Esophagus muscularis mucosa (tissue), 3 donors: ENCODE data around the gene MAST4.

Experiments
- POLR2A ChIP-seq: fragments of 450-650 bp; IDR thresholded peaks from one replicate; pipeline ENCODE4 v1.6.1; 2017; ENCODE audit warnings: antibody characterized with exemption, moderate library complexity, mild to moderate bottlenecking, low read depth
- POLR2AphosphoS5 ChIP-seq, 2 donors: sonication (generic); formaldehyde crosslinking; IDR thresholded peaks; one replicate each; pipeline ENCODE4 v1.6.1; 2017; ENCODE audit warnings: antibody characterized with exemption in 2 of 2
- TF ChIP-seq, protein P1 (sequence below), 3 experiments: fragments of 200-600 bp in 2 of 3; fragments of 450-650 bp in 1 of 3; sonication (generic) in 2 of 3; IDR thresholded peaks; one replicate each; pipeline ENCODE4 v1.5.1; 2017 to 2019; ENCODE audit warnings: antibody characterized with exemption in 3 of 3, mild to moderate bottlenecking in 2 of 3, moderate library complexity in 1 of 3

DNA sequence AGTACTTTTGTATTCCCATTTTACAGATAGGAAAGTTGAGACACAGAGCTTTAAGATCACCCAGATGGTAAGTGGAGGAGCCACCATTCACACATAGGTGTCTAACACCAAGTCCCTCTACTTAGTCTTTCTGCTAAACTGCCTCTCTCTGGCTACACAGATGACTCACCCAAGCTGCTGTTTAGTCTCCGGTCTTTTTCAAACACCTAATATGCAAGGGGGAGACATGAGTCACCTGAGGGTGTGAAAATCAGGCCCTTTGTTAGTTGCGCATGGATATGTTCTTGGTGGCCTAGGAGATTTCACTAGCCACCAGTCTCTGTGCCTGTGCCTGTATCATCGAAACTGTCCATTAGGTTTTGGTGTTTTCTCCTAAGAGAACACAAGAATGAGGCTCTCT lies 117.8 kb downstream of the MAST4 start:
- TF ChIP-seq, protein P1, sequence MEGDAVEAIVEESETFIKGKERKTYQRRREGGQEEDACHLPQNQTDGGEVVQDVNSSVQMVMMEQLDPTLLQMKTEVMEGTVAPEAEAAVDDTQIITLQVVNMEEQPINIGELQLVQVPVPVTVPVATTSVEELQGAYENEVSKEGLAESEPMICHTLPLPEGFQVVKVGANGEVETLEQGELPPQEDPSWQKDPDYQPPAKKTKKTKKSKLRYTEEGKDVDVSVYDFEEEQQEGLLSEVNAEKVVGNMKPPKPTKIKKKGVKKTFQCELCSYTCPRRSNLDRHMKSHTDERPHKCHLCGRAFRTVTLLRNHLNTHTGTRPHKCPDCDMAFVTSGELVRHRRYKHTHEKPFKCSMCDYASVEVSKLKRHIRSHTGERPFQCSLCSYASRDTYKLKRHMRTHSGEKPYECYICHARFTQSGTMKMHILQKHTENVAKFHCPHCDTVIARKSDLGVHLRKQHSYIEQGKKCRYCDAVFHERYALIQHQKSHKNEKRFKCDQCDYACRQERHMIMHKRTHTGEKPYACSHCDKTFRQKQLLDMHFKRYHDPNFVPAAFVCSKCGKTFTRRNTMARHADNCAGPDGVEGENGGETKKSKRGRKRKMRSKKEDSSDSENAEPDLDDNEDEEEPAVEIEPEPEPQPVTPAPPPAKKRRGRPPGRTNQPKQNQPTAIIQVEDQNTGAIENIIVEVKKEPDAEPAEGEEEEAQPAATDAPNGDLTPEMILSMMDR (IDR thresholded peaks at IDR 0.05): no peak
- TF ChIP-seq POLR2A: no peak
- TF ChIP-seq POLR2AphosphoS5 (IDR thresholded peaks at IDR 0.05): no peak
